HEK293 (cell line): Measurements from ENCODE around the gene OR2A25.

Experiments used
- BCL11A ChIP-seq: fragments of 450-650 bp; formaldehyde crosslinking; IDR thresholded peaks from 2 replicates; pipeline ENCODE4 v1.5.1; 2016; ENCODE audit warnings: low read depth, missing biosample characterization, missing genetic modification characterization
- CTCF ChIP-seq: fragments of 450-650 bp; formaldehyde crosslinking; IDR thresholded peaks from 2 replicates; pipeline ENCODE4 v1.5.1; 2016; ENCODE audit warnings: missing biosample characterization, missing genetic modification characterization
- KLF1 ChIP-seq: fragments of 450-650 bp; formaldehyde crosslinking; IDR thresholded peaks from 2 replicates; pipeline ENCODE4 v1.5.1; 2016; ENCODE audit warnings: missing biosample characterization, missing genetic modification characterization
- KLF9 ChIP-seq: fragments of 450-650 bp; formaldehyde crosslinking; IDR thresholded peaks from 2 replicates; pipeline ENCODE4 v1.5.1; 2016; ENCODE audit warnings: missing biosample characterization, missing genetic modification characterization, low read depth
- REST ChIP-seq: fragments of 450-650 bp; formaldehyde crosslinking; IDR thresholded peaks from 2 replicates; pipeline ENCODE4 v1.5.1; 2016; ENCODE audit warnings: missing biosample characterization, missing genetic modification characterization
- SP7 ChIP-seq: fragments of 450-650 bp; formaldehyde crosslinking; IDR thresholded peaks from 2 replicates; pipeline ENCODE4 v1.5.1; 2016; ENCODE audit warnings: missing biosample characterization, missing genetic modification characterization
- ZNF146 ChIP-seq: fragments of 450-650 bp; formaldehyde crosslinking; IDR thresholded peaks from 2 replicates; pipeline ENCODE4 v1.5.1; 2016; ENCODE audit warnings: missing biosample characterization, missing genetic modification characterization
- ZNF221 ChIP-seq: fragments of 450-650 bp; formaldehyde crosslinking; IDR thresholded peaks from 2 replicates; pipeline ENCODE4 v1.5.1; 2017; ENCODE audit warnings: missing biosample characterization, missing genetic modification characterization, borderline replicate concordance
- ZNF292 ChIP-seq: fragments of 450-650 bp; formaldehyde crosslinking; IDR thresholded peaks from 2 replicates; pipeline ENCODE4 v1.5.1; 2016; ENCODE audit warnings: low read depth, missing biosample characterization, missing genetic modification characterization, borderline replicate concordance
- ZNF510 ChIP-seq: fragments of 450-650 bp; formaldehyde crosslinking; IDR thresholded peaks from 2 replicates; pipeline ENCODE4 v1.5.1; 2018; ENCODE audit warnings: mild to moderate bottlenecking, missing genetic modification characterization, missing biosample characterization; ENCODE audit not compliant: insufficient replicate concordance
- TF ChIP-seq, protein P1 (sequence below): fragments of 450-650 bp; formaldehyde crosslinking; IDR thresholded peaks from 2 replicates; pipeline ENCODE4 v1.5.1; 2016; ENCODE audit warnings: missing biosample characterization, missing genetic modification characterization

DNA sequence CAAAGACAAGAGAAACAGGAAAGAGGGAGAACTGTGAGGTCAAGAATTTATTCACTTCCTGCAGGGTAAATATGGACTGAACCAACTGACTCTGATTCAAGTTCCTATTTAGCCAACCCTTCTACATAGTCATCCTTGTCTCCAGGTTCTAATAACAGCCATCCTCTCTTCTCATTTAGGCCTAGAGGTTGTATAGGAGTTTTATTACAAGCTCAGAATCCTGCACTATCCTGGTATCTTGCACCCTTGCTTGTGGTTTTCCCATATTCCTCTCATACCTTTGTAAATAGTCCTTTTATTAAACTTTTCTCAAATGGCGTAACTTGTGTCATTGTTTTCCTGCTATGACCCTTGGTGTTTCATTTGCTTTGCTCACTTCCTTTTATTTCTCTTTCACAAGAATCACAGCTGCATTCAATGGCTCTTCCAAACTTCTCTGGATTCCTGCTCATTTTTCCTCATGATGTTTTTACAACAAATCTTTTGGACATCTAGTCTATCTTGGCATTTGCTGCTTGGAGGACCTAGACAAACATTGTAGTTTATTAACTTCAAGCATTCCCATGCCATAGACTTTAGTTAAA, 33.2 kb upstream of the OR2A25 start:
- TF ChIP-seq CTCF (tag by site-specific recombination) (no peak), ZNF146 (tag by site-specific recombination) (no peak), ZNF510 (tag by site-specific recombination) (no peak), KLF9 (tag by site-specific recombination) (no peak), KLF1 (no peak), REST (tag by site-specific recombination) (no peak), ZNF292 (tag by site-specific recombination) (no peak), BCL11A (tag by site-specific recombination) (no peak), SP7 (no peak), ZNF221 (tag by site-specific recombination) (no peak)
- TF ChIP-seq, protein P1, sequence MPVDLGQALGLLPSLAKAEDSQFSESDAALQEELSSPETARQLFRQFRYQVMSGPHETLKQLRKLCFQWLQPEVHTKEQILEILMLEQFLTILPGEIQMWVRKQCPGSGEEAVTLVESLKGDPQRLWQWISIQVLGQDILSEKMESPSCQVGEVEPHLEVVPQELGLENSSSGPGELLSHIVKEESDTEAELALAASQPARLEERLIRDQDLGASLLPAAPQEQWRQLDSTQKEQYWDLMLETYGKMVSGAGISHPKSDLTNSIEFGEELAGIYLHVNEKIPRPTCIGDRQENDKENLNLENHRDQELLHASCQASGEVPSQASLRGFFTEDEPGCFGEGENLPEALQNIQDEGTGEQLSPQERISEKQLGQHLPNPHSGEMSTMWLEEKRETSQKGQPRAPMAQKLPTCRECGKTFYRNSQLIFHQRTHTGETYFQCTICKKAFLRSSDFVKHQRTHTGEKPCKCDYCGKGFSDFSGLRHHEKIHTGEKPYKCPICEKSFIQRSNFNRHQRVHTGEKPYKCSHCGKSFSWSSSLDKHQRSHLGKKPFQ (tag by site-specific recombination): no peak
